Fibroblast of lung (primary cell): ENCODE measurements around the gene CDC25C. TPM values are rescaled to one million over a fixed set of nuclear protein-coding genes. Genes with fewer than 3 reads are reported as not detected.

Source experiments
- DNase-seq, 2 donors: peaks; one replicate each; pipeline versions ENCODE4 v3.0.0 to v3.0.0-alpha.2; 2010; ENCODE audit warnings: low read depth in 2 of 2
- H2AFZ ChIP-seq: 2 replicates; pipeline ENCODE4 v1.5.1; 2012; ENCODE audit warnings: low read length, control low read depth, inconsistent platforms
- H3K27ac ChIP-seq: 2 replicates; pipeline ENCODE4 v1.5.1; 2011; ENCODE audit warnings: low read length, control low read depth; ENCODE audit not compliant: insufficient read depth
- H3K27me3 ChIP-seq: 2 replicates; pipeline ENCODE4 v1.5.1; 2011; ENCODE audit warnings: mild to moderate bottlenecking, low read length; ENCODE audit not compliant: control insufficient read depth, insufficient read depth
- H3K36me3 ChIP-seq: 2 replicates; pipeline ENCODE4 v1.5.1; 2011; ENCODE audit warnings: low read length; ENCODE audit not compliant: control insufficient read depth, insufficient read depth
- H3K4me1 ChIP-seq: 2 replicates; pipeline ENCODE4 v1.5.1; 2011; ENCODE audit warnings: low read length; ENCODE audit not compliant: control insufficient read depth, insufficient read depth; ENCODE audit errors: extremely low read depth
- H3K4me2 ChIP-seq: 2 replicates; pipeline ENCODE4 v1.5.1; 2011; ENCODE audit warnings: low read length, control low read depth; ENCODE audit not compliant: insufficient read depth; ENCODE audit errors: extremely low read depth
- H3K4me3 ChIP-seq, 4 experiments: fragments of 200-600 bp in 1 of 4; sonication (generic) in 1 of 4; replicated peaks in 1 of 4; 2 replicates each; pipeline ENCODE4 v1.5.1; 2011 to 2016; ENCODE audit warnings: low read length in 4 of 4, low read depth in 3 of 4, mild to moderate bottlenecking in 3 of 4, control low read depth in 2 of 4, inconsistent platforms in 1 of 4, mixed read lengths in 1 of 4; ENCODE audit not compliant: insufficient read depth in 1 of 4; ENCODE audit errors: control extremely low read depth in 1 of 4
- H3K79me2 ChIP-seq: 2 replicates; pipeline ENCODE4 v1.5.1; 2012; ENCODE audit warnings: mild to moderate bottlenecking, low read length, inconsistent platforms; ENCODE audit not compliant: control insufficient read depth, insufficient read depth
- H3K9ac ChIP-seq: 2 replicates; pipeline ENCODE4 v1.5.1; 2011; ENCODE audit warnings: mild to moderate bottlenecking, low read length, control low read depth; ENCODE audit not compliant: insufficient read depth
- H3K9me3 ChIP-seq: 2 replicates; pipeline ENCODE4 v1.5.1; 2012; ENCODE audit warnings: low read depth, low read length; ENCODE audit not compliant: control insufficient read depth, insufficient read depth
- H4K20me1 ChIP-seq: 2 replicates; pipeline ENCODE4 v1.5.1; 2011; ENCODE audit warnings: low read length; ENCODE audit not compliant: control insufficient read depth, insufficient read depth; ENCODE audit errors: extremely low read depth
- EZH2 ChIP-seq: IDR thresholded peaks from 2 replicates; pipeline ENCODE4 v1.5.1; 2012; ENCODE audit warnings: low read length, control low read depth, mild to moderate bottlenecking; ENCODE audit errors: missing control alignments
- polyA plus RNA-seq, 2 donors: library from polyadenylated mRNA; depleted of rRNA in 1 of 2; stranded (reverse) in 1 of 2; unstranded in 1 of 2; fragments of >200 nt; gene quantifications; 2 replicates each; pipeline ENCODE4 v1.2.1, GENCODE V29; 2011 to 2012; ENCODE audit warnings: missing spikeins in 1 of 2
- total RNA-seq: library from RNA; depleted of rRNA; stranded (reverse); fragments of >200 nt; gene quantifications from 2 replicates; pipeline ENCODE4 v1.2.1, GENCODE V29; 2014
- TF ChIP-seq, protein P1 (sequence below), 2 donors: IDR thresholded peaks in 1 of 2; conservative IDR thresholded peaks in 1 of 2; 1 replicate in 1 of 2; 2 replicates in 1 of 2; pipeline ENCODE4 v1.5.1; 2011 to 2012; ENCODE audit warnings: low read length in 2 of 2, control low read depth in 1 of 2, inconsistent platforms in 1 of 2, low read depth in 1 of 2, mild to moderate bottlenecking in 1 of 2

CDC25C gene
- total and polyA plus RNA-seq, 2 donors (not counting 1 experiment from before 2014, with no cell fraction given), result 2.4 to 3.0 TPM

DNA sequence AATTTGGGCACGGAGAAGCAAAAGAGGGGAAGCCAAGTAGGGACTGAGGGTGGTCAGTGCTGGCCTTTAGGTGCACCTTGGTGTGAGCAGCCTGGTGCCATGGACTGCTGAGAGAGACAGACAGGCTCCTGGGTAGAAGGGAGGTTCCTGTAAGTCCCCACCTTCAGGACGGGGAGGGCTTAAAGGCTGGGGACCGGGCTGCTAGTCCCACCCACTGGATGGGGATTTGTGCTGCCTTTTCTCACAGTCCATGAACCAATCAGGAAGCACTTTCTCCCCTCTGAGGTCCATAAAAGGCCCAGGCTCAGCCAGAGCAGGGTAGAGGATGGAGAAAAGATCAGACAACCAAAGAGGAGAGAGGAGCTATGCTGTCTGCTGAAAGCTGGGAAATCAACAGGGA is 15.2 kb downstream of the CDC25C start:
- Histone ChIP-seq H3K9me3 (no peaks in the 10 kb centered on the region), H3K27me3 (no peaks in the 10 kb centered on the region), H3K36me3 (peaks cover 1% of the 10 kb centered on the region), H3K4me1 (no peaks in the 10 kb centered on the region), H2AFZ (no peak overlapping the region), H3K4me3 (no peak overlapping the region), H3K4me2 (no peak overlapping the region), H4K20me1 (no peaks in the 10 kb centered on the region), H3K79me2 (no peaks in the 10 kb centered on the region), H3K9ac (no peak overlapping the region), H3K27ac (no peak overlapping the region)
- TF ChIP-seq EZH2, result no peak
- TF ChIP-seq, protein P1, sequence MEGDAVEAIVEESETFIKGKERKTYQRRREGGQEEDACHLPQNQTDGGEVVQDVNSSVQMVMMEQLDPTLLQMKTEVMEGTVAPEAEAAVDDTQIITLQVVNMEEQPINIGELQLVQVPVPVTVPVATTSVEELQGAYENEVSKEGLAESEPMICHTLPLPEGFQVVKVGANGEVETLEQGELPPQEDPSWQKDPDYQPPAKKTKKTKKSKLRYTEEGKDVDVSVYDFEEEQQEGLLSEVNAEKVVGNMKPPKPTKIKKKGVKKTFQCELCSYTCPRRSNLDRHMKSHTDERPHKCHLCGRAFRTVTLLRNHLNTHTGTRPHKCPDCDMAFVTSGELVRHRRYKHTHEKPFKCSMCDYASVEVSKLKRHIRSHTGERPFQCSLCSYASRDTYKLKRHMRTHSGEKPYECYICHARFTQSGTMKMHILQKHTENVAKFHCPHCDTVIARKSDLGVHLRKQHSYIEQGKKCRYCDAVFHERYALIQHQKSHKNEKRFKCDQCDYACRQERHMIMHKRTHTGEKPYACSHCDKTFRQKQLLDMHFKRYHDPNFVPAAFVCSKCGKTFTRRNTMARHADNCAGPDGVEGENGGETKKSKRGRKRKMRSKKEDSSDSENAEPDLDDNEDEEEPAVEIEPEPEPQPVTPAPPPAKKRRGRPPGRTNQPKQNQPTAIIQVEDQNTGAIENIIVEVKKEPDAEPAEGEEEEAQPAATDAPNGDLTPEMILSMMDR (conservative IDR thresholded peaks at IDR 0.05 in 1 of 2, IDR thresholded peaks at IDR 0.05 in 1 of 2; ENCODE audit: low read depth in 1 of 2, low read length in 2 of 2), result no peak
- DNase-seq, result no peak

DNA sequence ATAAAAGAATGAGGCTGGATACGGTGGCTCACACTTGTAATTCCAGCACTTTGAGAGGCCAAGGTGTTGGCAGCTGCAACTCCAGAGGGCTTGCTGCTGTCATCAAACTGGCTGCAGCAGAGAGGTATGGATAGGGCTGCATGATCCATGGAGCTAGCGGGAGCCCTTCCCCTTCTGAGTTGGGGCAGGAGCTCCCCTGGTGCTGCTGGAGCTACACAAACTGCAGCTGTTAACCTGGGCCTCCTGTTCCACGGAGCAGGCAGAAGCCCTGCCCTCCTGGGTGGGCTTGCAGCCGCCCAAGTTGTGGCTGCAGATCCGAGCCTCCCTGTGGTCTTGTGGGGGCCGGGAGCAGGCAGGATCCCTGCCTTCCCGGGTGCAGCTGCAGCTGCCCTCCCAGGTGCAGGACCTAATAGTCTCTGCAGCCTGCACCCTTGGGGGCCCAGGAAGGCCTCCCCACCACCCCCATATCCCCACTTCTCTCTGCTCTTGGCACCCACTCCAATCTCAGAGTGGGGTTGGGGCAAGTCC is 15.8 kb downstream of the CDC25C start:
- H3K36me3 ChIP-seq, result peaks cover 1% of the 10 kb centered on the region
- no peak overlapping the region for H2AFZ ChIP-seq
- H3K9ac ChIP-seq, result no peak overlapping the region
- H3K4me3 ChIP-seq, result no peak overlapping the region
- H3K79me2 ChIP-seq, result no peaks in the 10 kb centered on the region
- no peaks in the 10 kb centered on the region for H3K9me3 ChIP-seq
- no peaks in the 10 kb centered on the region for H4K20me1 ChIP-seq
- no peaks in the 10 kb centered on the region for H3K4me1 ChIP-seq
- DNase-seq, result no peak
- TF ChIP-seq, protein P1 (conservative IDR thresholded peaks at IDR 0.05 in 1 of 2, IDR thresholded peaks at IDR 0.05 in 1 of 2; ENCODE audit: low read depth in 1 of 2, low read length in 2 of 2), result no peak
- no peak for TF ChIP-seq EZH2
- H3K27ac ChIP-seq, result no peak overlapping the region
- no peak overlapping the region for H3K4me2 ChIP-seq
- H3K27me3 ChIP-seq, result no peaks in the 10 kb centered on the region

DNA sequence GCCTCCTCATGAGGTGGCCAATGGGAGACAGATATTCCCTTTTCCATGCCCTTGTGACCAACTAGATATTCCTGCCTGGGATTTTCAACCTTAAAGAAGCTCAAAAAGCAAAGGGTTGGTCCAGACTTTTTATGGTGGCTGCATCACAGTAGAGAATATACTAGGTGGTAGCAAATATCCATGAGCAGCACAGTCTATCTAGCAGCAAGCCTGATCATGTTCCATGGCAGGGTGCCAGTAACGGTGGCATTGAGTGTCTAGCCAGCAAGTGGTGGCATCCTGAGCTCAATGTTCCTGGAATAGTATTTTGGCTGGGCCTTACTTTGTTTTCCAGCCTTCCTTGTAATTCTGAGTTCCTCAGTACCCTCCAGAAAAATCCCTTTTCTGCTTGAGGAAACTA is 25.8 kb downstream of the CDC25C start:
- no peaks in the 10 kb centered on the region for H4K20me1 ChIP-seq
- H3K27me3 ChIP-seq, result no peaks in the 10 kb centered on the region
- no peak for DNase-seq
- TF ChIP-seq, protein P1 (conservative IDR thresholded peaks at IDR 0.05 in 1 of 2, IDR thresholded peaks at IDR 0.05 in 1 of 2; ENCODE audit: low read depth in 1 of 2, low read length in 2 of 2), result no peak
- no peak for TF ChIP-seq EZH2
- no peaks in the 10 kb centered on the region for H3K79me2 ChIP-seq
- H2AFZ ChIP-seq, result no peak overlapping the region
- H3K4me2 ChIP-seq, result no peak overlapping the region
- H3K36me3 ChIP-seq, result no peaks in the 10 kb centered on the region
- no peaks in the 10 kb centered on the region for H3K9me3 ChIP-seq
- no peak overlapping the region for H3K27ac ChIP-seq
- H3K9ac ChIP-seq, result no peak overlapping the region
- no peak overlapping the region for H3K4me3 ChIP-seq
- no peaks in the 10 kb centered on the region for H3K4me1 ChIP-seq
